Epidermal melanocyte (primary cell): ENCODE results near the gene MCUR1.
"Not testable (repeated sequence)": the region's sequence is repeated elsewhere in the genome, so short reads cannot be mapped to it uniquely, and the experiment has no call there.

Experiments
- DNase-seq: peaks from one replicate; pipeline ENCODE4 v3.0.0; 2011; ENCODE audit warnings: low spot score; ENCODE audit not compliant: insufficient read length

MCUR1 gene

GRCh38 chr6:13828656-13829301, 14.4 kb upstream of the MCUR1 start:
- not testable (repeated sequence) for DNase-seq

- DNase-seq, result no peak
Observed at GRCh38 chr6:13827032-13827431, 12.7 kb upstream of the MCUR1 start.

DNA sequence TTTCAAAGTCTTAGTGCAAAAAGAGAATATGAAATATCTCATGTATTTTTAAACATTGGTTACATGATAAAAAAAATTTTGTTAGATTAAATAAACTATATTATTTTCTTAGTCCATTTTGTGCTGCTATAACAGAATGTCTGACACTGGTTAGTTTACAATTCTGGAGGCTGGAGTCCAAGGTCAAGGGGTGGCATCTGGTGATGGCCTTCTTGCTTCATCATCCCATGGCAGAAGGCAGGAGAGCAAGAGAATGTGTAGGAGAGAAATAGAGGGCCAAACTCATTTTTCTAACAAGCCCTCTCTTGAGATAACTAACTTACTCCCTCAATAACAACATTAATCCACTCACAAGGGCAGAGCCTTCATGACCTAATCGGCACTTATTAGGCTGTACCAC, 11.5 kb upstream of the MCUR1 start:
- no peak for DNase-seq

GRCh38 chr6:13818341-13818740, 4.0 kb upstream of the MCUR1 start:
- DNase-seq, result no peak

DNA sequence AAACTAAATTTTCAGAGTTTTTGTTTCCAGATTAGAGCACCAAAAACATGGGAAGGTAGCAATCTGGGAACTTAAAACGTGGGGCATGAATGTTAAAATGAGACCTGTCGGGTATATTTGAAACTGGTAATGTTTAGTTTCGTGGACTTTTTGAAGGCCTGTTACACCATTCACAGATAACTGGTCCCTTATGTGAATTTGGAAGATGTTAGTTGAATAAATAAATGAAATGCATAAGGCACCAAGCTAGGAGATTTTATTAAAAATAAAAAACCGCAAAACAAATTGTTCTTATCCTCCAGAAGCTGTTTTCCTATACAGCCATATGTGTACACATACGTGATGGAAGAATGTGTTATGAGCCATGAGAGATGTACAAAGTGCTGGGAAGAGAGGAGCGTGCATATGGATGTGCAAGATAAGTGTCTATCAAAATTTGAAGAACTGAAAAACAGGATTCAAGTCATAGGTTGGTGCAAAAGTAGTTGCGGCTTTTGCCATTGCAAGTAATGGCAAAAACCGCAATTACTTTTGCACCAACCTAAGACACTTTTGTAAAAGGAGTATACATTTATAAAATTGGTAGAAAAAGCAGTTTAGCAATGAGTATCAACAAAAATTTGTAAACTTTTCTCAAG, 700 bp upstream of the MCUR1 start:
- DNase-seq, result no peak

- DNase-seq, result peak; percentile 67
Observed at GRCh38 chr6:13813621-13814175, 659 bp downstream of the MCUR1 start.

- DNase-seq, result no peak
Observed at GRCh38 chr6:13813026-13813425, 1.3 kb downstream of the MCUR1 start.

GRCh38 chr6:13812359-13812642, 2.1 kb downstream of the MCUR1 start:
- no peak for DNase-seq

DNA sequence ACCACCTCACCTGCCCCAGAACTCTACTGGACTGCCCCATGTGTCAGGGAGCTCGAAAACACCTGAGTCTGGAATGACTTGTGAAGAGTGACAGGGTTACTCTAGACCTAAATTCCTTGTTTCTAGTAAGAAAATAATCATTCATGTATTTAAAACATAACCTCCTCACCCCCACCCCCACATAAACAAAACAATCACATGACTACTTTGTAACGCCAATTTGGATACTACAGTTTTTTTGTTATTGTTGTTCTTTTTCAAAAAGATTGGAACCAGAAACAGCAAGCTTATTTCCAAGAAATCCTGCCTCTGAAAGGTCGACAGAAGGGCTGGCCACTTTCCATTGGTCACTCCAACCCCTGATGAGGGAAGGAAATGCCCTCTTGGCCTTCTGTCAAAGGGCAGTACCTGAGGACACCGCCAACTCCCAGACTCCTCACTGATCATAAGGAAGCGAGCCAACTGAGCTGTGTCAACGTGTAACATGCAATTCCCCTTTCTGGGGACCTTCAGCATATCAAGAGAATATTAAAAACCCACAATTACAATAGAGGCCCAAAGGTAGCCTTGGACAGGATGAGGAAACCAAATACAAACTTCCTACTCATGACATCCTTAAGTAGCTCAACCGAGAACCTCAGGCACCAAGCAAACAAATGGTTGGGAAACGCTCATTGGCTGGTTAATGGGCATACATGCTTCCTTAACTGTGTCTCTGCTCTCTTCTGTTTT, 2.6 kb downstream of the MCUR1 start:
- no peak for DNase-seq

DNA sequence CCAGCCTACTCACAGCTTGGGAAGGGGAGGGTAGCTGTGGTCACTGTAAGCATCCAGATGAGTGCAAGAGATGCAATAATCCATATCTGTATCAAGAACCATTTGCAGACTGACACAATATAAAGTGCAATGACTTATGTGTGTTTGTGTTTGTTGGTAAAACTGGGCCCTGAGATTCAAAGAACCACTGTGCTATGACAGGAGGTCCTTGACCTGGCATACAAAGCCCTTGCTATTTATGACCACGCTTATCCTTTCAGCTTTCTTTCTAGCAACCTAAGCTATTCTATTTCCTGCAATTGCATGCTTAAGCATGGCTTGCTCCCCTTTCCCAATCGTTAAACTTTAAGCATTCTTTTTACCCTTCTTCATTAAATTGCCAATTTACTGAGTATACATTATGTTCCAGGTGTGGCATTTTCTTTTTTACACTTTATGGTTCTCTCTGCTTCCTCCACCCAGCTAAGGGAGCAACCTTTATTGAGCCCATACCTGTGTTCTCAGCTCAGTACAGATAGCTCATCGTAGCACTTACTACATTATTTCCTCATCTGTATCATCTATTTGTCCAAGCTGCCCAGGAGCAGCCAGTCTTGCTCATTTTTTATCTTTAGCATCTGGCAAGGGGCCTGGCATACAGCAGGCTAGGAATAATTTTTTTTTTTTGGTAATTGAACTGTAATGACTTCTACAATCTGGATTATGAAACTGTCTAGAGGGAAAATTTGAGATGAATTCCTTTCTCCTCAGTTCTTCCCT, 3.5 kb downstream of the MCUR1 start:
- no peak for DNase-seq

DNA sequence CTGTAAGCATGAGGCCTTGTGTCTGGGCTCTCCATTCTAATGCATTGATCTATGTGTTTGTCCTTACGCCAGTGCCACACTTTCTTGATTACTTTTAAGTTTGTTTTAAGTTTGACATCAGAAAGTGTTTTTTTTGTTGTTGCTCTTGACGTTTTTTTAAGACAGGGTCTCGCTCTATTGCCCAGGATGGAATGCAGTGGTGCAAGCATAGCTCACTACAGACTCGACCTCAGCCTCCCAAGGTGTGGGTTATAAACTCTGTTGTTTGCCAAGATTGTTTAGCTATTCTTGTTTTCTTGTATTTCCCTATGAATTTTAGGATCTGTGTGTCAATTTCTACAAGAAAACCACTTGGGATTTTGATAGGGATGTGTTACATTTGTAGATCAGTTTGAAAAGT, 5.6 kb downstream of the MCUR1 start:
- DNase-seq, result no peak

- DNase-seq, result no peak
Observed at GRCh38 chr6:13807696-13808095, 6.7 kb downstream of the MCUR1 start.

DNA sequence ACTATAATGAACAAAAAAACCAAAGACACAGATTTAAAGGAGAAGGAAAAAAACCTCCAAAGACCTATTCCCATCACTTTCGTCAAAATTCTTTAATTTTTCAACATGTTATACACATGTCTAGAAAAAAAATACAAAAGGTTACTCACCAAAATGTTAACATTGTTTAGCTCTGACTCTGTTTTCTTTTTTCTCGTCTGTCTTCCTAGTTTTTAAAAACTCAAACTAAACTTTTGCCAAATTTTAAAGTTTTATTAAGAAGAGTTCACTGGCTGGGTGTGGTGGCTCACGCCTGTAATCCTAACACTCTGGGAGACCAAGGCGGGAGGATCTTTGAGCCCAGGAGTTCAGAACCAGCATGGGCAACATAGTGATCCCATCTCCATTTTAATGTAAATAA, 10.8 kb downstream of the MCUR1 start:
- no peak for DNase-seq

- DNase-seq, result no peak
Observed at GRCh38 chr6:13800615-13801014, 13.7 kb downstream of the MCUR1 start.

DNA sequence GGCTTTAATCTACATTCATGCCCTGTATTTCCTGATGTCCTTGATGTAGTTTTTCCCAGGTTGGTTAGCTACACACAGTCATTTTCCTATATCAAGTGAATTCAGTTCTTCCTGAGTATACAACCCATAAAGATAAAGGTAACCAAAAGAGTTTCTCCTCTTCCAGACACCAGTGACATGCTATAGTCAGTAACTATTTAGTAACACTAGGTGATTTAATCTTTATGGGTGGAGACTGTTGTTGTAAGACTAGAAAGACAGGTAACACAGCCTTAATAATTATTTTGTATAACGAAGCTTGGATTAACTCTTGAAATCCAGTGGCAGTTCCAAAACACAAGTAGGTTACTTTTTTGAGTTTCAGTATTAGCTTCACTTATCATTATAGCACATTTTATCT, 17.6 kb downstream of the MCUR1 start:
- DNase-seq, result no peak

DNA sequence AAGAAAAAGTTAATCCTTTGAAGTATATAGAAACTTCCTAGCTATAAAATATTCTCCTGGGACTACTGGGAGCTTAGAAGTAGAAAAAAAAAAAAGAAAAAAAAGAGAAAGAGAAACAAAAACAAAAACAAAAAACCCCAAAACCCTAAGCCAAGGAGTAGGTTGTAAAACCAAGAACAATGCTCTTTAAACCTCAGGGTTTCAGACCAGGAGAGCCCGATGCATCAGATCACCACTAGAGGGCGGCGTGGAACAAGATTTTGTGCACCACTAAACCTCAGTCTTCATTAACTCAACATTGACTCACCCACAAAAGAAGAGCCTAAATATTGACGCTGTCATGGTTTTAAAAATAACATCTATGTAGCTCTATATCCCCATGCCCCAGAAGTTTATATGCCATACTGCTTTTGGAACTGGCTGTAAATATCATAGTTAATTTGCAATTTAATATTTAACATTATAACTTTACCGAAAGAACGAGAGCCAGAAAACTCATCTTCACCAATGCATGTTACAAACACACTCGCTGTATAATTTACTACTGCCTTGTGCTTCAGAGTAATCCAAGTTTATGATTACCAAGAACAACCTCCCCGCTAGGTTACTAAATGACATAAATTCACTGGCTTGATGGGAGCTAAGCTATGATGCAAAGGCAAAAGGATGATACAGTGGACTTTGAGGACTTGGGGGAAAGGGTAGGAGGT, 19.2 kb downstream of the MCUR1 start:
- DNase-seq, result peak; percentile 63

DNA sequence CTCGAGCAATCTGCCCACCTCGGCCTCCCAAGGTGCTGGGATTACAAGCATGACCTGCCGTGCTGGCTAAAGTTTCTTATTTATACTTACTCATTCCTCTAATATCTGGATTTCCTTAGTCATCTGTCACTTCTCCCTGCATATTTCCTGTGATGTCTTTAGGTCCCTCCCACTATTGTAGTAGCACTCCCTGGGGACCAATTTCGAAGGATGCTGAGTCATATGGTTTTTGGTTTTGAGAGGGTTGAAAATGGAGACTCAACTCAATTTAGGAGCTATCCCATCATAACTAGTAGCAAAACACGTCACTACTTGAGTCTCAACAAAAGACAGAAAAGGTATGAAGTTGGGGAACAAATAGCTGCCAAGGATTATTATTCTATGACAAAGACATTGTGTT, 20.2 kb downstream of the MCUR1 start:
- DNase-seq, result no peak

DNA sequence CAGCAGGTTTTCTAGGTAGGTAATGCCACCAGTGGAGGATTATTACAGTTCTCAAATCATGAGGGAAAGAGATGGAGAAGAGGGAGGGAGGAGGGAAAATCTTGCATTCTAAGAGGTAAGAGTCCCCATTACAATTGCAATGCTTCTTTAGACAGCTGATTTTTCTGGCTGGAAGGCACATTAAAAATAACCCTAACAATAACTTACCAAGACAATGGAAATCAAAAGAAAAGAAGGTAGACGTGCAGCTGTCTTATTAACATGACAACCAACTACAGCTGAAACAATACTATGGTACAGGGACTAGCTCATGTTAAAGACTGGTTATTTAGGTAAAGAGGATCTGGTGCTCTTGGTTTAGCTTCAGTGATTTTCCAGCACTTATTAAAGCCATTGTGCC, 24.6 kb downstream of the MCUR1 start:
- no peak for DNase-seq

GRCh38 chr6:13788820-13789219, 25.5 kb downstream of the MCUR1 start:
- no peak for DNase-seq

DNA sequence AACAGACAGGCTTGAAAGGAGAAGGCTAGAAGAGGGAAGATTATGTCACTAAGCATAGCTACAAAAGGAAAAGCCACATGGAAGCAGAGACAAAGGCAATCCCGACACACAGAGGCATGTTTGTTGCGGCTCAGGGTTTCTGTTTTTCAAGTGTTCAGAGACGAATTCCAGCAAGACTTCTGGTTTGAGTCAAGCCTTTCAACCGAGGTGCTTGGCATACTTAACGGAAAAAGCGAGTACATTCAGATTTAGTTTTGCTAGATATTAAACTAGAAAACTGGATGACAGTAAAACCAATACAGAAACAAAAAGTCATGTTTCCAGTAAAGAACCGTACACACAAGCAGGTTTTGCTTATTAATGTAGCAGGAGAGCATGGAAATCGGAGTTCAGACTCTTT, 27.2 kb downstream of the MCUR1 start:
- peak; percentile 42 for DNase-seq

- not testable (repeated sequence) for DNase-seq
Observed at GRCh38 chr6:13780162-13780561, 34.2 kb downstream of the MCUR1 start.
